ENCODE data around the gene TBCD.

DNA sequence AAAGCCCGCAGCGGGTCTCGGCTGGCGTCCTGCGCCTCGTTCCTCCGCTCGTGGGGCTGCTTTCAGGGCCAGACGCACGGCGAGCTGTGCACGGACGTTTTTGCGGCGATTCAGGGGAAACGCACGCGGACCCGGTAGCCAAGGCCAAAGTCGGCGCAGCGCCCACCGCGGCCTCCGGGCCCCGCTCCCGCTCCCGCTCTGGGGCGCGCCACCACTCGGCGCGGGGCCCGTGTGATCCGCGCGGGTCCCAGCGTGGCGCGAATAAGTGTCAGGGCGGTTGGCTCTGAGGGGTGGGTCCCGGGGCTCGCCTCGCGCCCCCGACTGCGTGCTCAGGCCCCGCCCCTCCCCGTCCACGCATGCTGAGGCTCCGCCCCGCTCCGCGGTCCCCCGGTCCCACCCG, 694 bp upstream of the TBCD start:
- TF ChIP-seq, protein P1, sequence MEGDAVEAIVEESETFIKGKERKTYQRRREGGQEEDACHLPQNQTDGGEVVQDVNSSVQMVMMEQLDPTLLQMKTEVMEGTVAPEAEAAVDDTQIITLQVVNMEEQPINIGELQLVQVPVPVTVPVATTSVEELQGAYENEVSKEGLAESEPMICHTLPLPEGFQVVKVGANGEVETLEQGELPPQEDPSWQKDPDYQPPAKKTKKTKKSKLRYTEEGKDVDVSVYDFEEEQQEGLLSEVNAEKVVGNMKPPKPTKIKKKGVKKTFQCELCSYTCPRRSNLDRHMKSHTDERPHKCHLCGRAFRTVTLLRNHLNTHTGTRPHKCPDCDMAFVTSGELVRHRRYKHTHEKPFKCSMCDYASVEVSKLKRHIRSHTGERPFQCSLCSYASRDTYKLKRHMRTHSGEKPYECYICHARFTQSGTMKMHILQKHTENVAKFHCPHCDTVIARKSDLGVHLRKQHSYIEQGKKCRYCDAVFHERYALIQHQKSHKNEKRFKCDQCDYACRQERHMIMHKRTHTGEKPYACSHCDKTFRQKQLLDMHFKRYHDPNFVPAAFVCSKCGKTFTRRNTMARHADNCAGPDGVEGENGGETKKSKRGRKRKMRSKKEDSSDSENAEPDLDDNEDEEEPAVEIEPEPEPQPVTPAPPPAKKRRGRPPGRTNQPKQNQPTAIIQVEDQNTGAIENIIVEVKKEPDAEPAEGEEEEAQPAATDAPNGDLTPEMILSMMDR (IDR thresholded peaks at IDR 0.05; ENCODE audit: low read length), result no peak
- TF ChIP-seq EZH2phosphoT487 (IDR thresholded peaks at IDR 0.05; ENCODE audit: low read length) (no peak), EZH2 (optimal IDR thresholded peaks at IDR 0.05; ENCODE audit: low read depth, low read length) (no peak)
